Osteocyte (in vitro differentiated cells): ENCODE measurements around the gene TKFC. TPM values are rescaled to one million over a fixed set of nuclear protein-coding genes. Genes with fewer than 3 reads are reported as not detected.
A peak's percentile ranks its signal among the peaks of the same experiment; 100 is the strongest.

ENCODE experiments used
- DNase-seq: peaks from one replicate; pipeline ENCODE4 v3.0.0; 2021; ENCODE audit warnings: mixed read lengths; ENCODE audit not compliant: unreplicated experiment; ENCODE audit errors: extremely low spot score
- H3K27ac Mint-ChIP-seq: one replicate; pipeline ENCODE4 v1.8.0; 2021; ENCODE audit warnings: mild to moderate bottlenecking, mixed read lengths; ENCODE audit not compliant: unreplicated experiment
- H3K27me3 Mint-ChIP-seq: one replicate; pipeline ENCODE4 v1.8.0; 2021; ENCODE audit warnings: mixed read lengths; ENCODE audit not compliant: unreplicated experiment
- H3K36me3 Mint-ChIP-seq: one replicate; pipeline ENCODE4 v1.8.0; 2021; ENCODE audit warnings: mixed read lengths; ENCODE audit not compliant: unreplicated experiment
- H3K4me1 Mint-ChIP-seq: one replicate; pipeline ENCODE4 v1.8.0; 2021; ENCODE audit warnings: mixed read lengths; ENCODE audit not compliant: unreplicated experiment
- H3K4me3 Mint-ChIP-seq: one replicate; pipeline ENCODE4 v1.8.0; 2021; ENCODE audit warnings: mild to moderate bottlenecking, moderate library complexity, mixed read lengths; ENCODE audit not compliant: unreplicated experiment
- H3K9me3 Mint-ChIP-seq: one replicate; pipeline ENCODE4 v1.8.0; 2021; ENCODE audit warnings: mixed read lengths; ENCODE audit not compliant: unreplicated experiment
- CTCF ChIP-seq: fragments of 200-600 bp; sonication (generic); IDR thresholded peaks from 2 replicates; pipeline ENCODE4 v1.5.0; 2021; ENCODE audit warnings: antibody characterized with exemption, mild to moderate bottlenecking, moderate library complexity
- total RNA-seq: library from RNA; stranded (reverse); gene quantifications from 2 replicates; pipeline ENCODE4 v1.2.1, GENCODE V29; 2021

Gene TKFC
- total RNA-seq, 1 donor from 2014 or later: 41.7 TPM

- H3K9me3 Mint-ChIP-seq: peaks cover 2% of the 10 kb centered on the region
- no peak overlapping the region for H3K4me3 Mint-ChIP-seq
- TF ChIP-seq CTCF: no peak
- no peak for DNase-seq
- H3K27ac Mint-ChIP-seq: no peak overlapping the region
- H3K36me3 Mint-ChIP-seq: no peaks in the 10 kb centered on the region
- no peaks in the 10 kb centered on the region for H3K27me3 Mint-ChIP-seq
- peaks cover 11% of the 10 kb centered on the region for H3K4me1 Mint-ChIP-seq
Measured at GRCh38 chr11:61384271-61385242, 51.5 kb downstream of the TKFC start.

GRCh38 chr11:61390161-61390560, 57.1 kb downstream of the TKFC start:
- peaks cover 22% of the 10 kb centered on the region for H3K4me1 Mint-ChIP-seq
- no peak for TF ChIP-seq CTCF
- peaks cover 7% of the 10 kb centered on the region for H3K36me3 Mint-ChIP-seq
- no peak overlapping the region for H3K27ac Mint-ChIP-seq
- H3K4me3 Mint-ChIP-seq: no peak overlapping the region
- DNase-seq: no peak
- no peaks in the 10 kb centered on the region for H3K27me3 Mint-ChIP-seq
- H3K9me3 Mint-ChIP-seq: peaks cover 4% of the 10 kb centered on the region

- no peaks in the 10 kb centered on the region for H3K27me3 Mint-ChIP-seq
- H3K36me3 Mint-ChIP-seq: peaks cover 14% of the 10 kb centered on the region
- peaks cover 15% of the 10 kb centered on the region for H3K4me1 Mint-ChIP-seq
- peak overlapping the region; percentile 94 for H3K27ac Mint-ChIP-seq
- TF ChIP-seq CTCF: peak; percentile 36
- H3K9me3 Mint-ChIP-seq: peaks cover 4% of the 10 kb centered on the region
- peak overlapping the region; percentile 82 for H3K4me3 Mint-ChIP-seq
- no peak for DNase-seq
Measured at GRCh38 chr11:61392981-61393595, 60.1 kb downstream of the TKFC start.

Other genes with a start within 250 kb of the TKFC start
- gene CD5, start 230.7 kb upstream of the TKFC start, total RNA-seq: not detected in 2 replicates
- gene VPS37C, start 171.8 kb upstream of the TKFC start, total RNA-seq: 19.6 and 21.2 TPM in 2 replicates
- not detected in 2 replicates for gene PGA3, start 129.7 kb upstream of the TKFC start, total RNA-seq
- not detected in 2 replicates for gene PGA4, start 110.9 kb upstream of the TKFC start, total RNA-seq
- gene PGA5, start 92.1 kb upstream of the TKFC start, total RNA-seq: not detected in 2 replicates
- gene VWCE, start 37.9 kb upstream of the TKFC start, total RNA-seq: 8.8 and 10.7 TPM in 2 replicates
- 259 and 266 TPM in 2 replicates for gene DDB1, start 123 bp upstream of the TKFC start, total RNA-seq
- 49.5 and 57.0 TPM in 2 replicates for gene CYB561A3, start 28.7 kb downstream of the TKFC start, total RNA-seq
- 49.4 and 51.3 TPM in 2 replicates for gene TMEM138, start 29.1 kb downstream of the TKFC start, total RNA-seq
- gene TMEM216, start 59.4 kb downstream of the TKFC start, total RNA-seq: 11.3 and 11.4 TPM in 2 replicates
- gene CPSF7, start 96.7 kb downstream of the TKFC start, total RNA-seq: 80.0 and 82.7 TPM in 2 replicates
- gene SDHAF2, start 96.9 kb downstream of the TKFC start, total RNA-seq: 35.7 and 40.5 TPM in 2 replicates
- not detected in 2 replicates for gene LRRC10B, start 175.5 kb downstream of the TKFC start, total RNA-seq
- 0.10 and 0.11 TPM in 2 replicates for gene SYT7, start 247.8 kb downstream of the TKFC start, total RNA-seq